ENCODE measurements around the gene CATSPER1. TPM values are rescaled to one million over a fixed set of nuclear protein-coding genes. Genes with fewer than 3 reads are reported as not detected.

CATSPER1 gene
- total and polyA plus RNA-seq, 2 of the 13 experiments (the other 11 are each of a cell fraction or from before 2014, with no cell fraction given), result 0.17 TPM; not detected in 1

DNA sequence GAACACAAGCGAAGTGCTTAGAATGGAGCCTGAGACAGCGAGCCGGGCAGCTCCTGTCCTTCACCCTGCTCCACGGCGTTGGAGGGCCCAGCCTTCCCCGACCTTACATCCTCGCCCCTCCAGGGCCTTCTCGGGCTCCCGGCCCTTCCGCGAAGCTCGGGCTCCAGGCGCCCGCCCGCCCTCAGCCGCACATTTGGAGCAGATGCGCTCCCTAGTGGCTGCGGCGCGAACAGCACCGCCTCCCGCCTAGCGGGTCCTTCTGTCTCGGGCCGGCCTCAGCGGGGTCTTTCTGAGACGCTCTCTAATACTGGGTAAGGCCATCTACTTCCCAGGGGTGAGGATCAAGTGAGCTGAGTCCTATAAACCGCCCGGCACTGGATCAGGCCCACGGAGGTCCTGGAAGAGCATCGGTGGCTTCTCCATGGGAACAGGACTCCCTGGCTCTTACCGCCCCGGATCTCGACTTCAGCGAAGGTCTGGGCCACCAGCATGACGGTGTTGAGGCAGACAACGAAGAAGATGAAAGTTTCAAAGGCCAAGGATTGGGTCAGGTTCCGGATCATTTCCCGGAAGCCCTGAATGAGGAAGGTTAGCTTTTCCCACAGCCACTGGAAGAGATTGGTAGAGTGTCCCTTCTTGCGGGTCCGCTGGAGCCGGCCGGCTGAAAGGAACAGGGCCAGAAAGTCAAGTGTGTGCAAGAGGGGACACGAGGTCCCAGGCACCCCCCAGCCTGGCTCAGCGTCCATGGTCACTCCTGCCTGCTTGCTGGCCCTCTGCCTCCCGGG is 3.7 kb downstream of the CATSPER1 start (continued):
- TF ChIP-seq, protein P1, sequence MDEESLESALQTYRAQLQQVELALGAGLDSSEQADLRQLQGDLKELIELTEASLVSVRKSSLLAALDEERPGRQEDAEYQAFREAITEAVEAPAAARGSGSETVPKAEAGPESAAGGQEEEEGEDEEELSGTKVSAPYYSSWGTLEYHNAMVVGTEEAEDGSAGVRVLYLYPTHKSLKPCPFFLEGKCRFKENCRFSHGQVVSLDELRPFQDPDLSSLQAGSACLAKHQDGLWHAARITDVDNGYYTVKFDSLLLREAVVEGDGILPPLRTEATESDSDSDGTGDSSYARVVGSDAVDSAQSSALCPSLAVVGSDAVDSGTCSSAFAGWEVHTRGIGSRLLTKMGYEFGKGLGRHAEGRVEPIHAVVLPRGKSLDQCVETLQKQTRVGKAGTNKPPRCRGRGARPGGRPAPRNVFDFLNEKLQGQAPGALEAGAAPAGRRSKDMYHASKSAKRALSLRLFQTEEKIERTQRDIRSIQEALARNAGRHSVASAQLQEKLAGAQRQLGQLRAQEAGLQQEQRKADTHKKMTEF (CRISPR knock-in tag; IDR thresholded peaks at IDR 0.05), result peak; percentile 56
- peak; percentile 67 for TF ChIP-seq KDM2A (CRISPR knock-in tag; IDR thresholded peaks at IDR 0.05; ENCODE audit: borderline replicate concordance, low read depth)
- TF ChIP-seq SALL1 (CRISPR knock-in tag; IDR thresholded peaks at IDR 0.05), result peak; percentile 21; the same call in 1 of the 2 replicates
- TF ChIP-seq SP2 (CRISPR knock-in tag; IDR thresholded peaks at IDR 0.05), result no peak
- TF ChIP-seq ZNF180 (CRISPR knock-in tag; IDR thresholded peaks at IDR 0.05; ENCODE audit: borderline replicate concordance, low read depth), result peak; percentile 51; the same call in 1 of the 2 replicates
- TF ChIP-seq HOXA5 (CRISPR knock-in tag; IDR thresholded peaks at IDR 0.05), result peak; percentile 37; the same call in 1 of the 2 replicates
- 0 out of 2 replicates have a peak, but pooled peaks have one; percentile 36 for TF ChIP-seq DR1 (CRISPR knock-in tag; IDR thresholded peaks at IDR 0.05)
- 0 out of 2 replicates have a peak, but pooled peaks have one; percentile 41 for TF ChIP-seq MED1 (CRISPR knock-in tag; IDR thresholded peaks at IDR 0.05)
- TF ChIP-seq, protein P2, sequence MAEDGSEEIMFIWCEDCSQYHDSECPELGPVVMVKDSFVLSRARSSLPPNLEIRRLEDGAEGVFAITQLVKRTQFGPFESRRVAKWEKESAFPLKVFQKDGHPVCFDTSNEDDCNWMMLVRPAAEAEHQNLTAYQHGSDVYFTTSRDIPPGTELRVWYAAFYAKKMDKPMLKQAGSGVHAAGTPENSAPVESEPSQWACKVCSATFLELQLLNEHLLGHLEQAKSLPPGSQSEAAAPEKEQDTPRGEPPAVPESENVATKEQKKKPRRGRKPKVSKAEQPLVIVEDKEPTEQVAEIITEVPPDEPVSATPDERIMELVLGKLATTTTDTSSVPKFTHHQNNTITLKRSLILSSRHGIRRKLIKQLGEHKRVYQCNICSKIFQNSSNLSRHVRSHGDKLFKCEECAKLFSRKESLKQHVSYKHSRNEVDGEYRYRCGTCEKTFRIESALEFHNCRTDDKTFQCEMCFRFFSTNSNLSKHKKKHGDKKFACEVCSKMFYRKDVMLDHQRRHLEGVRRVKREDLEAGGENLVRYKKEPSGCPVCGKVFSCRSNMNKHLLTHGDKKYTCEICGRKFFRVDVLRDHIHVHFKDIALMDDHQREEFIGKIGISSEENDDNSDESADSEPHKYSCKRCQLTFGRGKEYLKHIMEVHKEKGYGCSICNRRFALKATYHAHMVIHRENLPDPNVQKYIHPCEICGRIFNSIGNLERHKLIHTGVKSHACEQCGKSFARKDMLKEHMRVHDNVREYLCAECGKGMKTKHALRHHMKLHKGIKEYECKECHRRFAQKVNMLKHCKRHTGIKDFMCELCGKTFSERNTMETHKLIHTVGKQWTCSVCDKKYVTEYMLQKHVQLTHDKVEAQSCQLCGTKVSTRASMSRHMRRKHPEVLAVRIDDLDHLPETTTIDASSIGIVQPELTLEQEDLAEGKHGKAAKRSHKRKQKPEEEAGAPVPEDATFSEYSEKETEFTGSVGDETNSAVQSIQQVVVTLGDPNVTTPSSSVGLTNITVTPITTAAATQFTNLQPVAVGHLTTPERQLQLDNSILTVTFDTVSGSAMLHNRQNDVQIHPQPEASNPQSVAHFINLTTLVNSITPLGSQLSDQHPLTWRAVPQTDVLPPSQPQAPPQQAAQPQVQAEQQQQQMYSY (CRISPR knock-in tag; IDR thresholded peaks at IDR 0.05), result peak; percentile 41; the same call in 1 of the 2 replicates
- TF ChIP-seq, protein P3, sequence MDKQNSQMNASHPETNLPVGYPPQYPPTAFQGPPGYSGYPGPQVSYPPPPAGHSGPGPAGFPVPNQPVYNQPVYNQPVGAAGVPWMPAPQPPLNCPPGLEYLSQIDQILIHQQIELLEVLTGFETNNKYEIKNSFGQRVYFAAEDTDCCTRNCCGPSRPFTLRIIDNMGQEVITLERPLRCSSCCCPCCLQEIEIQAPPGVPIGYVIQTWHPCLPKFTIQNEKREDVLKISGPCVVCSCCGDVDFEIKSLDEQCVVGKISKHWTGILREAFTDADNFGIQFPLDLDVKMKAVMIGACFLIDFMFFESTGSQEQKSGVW (CRISPR knock-in tag; IDR thresholded peaks at IDR 0.05; ENCODE audit: borderline replicate concordance), result no peak
- peak; percentile 68; the same call in 1 of the 2 replicates for TF ChIP-seq NKX3-1 (CRISPR knock-in tag; IDR thresholded peaks at IDR 0.05)
- peak; percentile 45; the same call in 1 of the 2 replicates for TF ChIP-seq ZNF441 (CRISPR knock-in tag; IDR thresholded peaks at IDR 0.05; ENCODE audit: borderline replicate concordance)
- peak; percentile 92 for TF ChIP-seq XRCC5 (optimal IDR thresholded peaks at IDR 0.05; ENCODE audit: low read length)
- TF ChIP-seq FOXC1 (CRISPR knock-in tag; IDR thresholded peaks at IDR 0.05; ENCODE audit: borderline replicate concordance), result peak; percentile 83; the same call in 1 of the 2 replicates
- no peak for TF ChIP-seq PHF5A (CRISPR knock-in tag; IDR thresholded peaks at IDR 0.05; ENCODE audit: low read depth, unreplicated experiment)
- 0 out of 2 replicates have a peak, but pooled peaks have one; percentile 9 for TF ChIP-seq ADNP (CRISPR knock-in tag; IDR thresholded peaks at IDR 0.05)
- TF ChIP-seq ZNF747 (CRISPR knock-in tag; IDR thresholded peaks at IDR 0.05; ENCODE audit: borderline replicate concordance), result no peak
- 0 out of 2 replicates have a peak, but pooled peaks have one; percentile 34 for TF ChIP-seq MAZ (IDR thresholded peaks at IDR 0.05; ENCODE audit: borderline replicate concordance, low read depth, low read length)
- TF ChIP-seq MAZ (CRISPR knock-in tag; IDR thresholded peaks at IDR 0.05; ENCODE audit: low read depth), result no peak
- TF ChIP-seq STAG1 (CRISPR knock-in tag; IDR thresholded peaks at IDR 0.05), result peak; percentile 82
- TF ChIP-seq, protein P4, sequence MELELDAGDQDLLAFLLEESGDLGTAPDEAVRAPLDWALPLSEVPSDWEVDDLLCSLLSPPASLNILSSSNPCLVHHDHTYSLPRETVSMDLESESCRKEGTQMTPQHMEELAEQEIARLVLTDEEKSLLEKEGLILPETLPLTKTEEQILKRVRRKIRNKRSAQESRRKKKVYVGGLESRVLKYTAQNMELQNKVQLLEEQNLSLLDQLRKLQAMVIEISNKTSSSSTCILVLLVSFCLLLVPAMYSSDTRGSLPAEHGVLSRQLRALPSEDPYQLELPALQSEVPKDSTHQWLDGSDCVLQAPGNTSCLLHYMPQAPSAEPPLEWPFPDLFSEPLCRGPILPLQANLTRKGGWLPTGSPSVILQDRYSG (CRISPR knock-in tag; IDR thresholded peaks at IDR 0.05), result peak; percentile 59; the same call in 1 of the 2 replicates
- peak; percentile 35; the same call in 1 of the 2 replicates for TF ChIP-seq RXRA (CRISPR knock-in tag; IDR thresholded peaks at IDR 0.05)
- TF ChIP-seq POGZ (CRISPR knock-in tag; IDR thresholded peaks at IDR 0.05), result peak; percentile 12; the same call in 1 of the 2 replicates
